ENCODE results near the gene CD300LF.

- TF ChIP-seq, protein P1, sequence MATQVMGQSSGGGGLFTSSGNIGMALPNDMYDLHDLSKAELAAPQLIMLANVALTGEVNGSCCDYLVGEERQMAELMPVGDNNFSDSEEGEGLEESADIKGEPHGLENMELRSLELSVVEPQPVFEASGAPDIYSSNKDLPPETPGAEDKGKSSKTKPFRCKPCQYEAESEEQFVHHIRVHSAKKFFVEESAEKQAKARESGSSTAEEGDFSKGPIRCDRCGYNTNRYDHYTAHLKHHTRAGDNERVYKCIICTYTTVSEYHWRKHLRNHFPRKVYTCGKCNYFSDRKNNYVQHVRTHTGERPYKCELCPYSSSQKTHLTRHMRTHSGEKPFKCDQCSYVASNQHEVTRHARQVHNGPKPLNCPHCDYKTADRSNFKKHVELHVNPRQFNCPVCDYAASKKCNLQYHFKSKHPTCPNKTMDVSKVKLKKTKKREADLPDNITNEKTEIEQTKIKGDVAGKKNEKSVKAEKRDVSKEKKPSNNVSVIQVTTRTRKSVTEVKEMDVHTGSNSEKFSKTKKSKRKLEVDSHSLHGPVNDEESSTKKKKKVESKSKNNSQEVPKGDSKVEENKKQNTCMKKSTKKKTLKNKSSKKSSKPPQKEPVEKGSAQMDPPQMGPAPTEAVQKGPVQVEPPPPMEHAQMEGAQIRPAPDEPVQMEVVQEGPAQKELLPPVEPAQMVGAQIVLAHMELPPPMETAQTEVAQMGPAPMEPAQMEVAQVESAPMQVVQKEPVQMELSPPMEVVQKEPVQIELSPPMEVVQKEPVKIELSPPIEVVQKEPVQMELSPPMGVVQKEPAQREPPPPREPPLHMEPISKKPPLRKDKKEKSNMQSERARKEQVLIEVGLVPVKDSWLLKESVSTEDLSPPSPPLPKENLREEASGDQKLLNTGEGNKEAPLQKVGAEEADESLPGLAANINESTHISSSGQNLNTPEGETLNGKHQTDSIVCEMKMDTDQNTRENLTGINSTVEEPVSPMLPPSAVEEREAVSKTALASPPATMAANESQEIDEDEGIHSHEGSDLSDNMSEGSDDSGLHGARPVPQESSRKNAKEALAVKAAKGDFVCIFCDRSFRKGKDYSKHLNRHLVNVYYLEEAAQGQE (IDR thresholded peaks at IDR 0.05; ENCODE audit: insufficient read depth in 1 of 2, low read depth in 2 of 2, low read length in 2 of 2) = no peak
- TF ChIP-seq POLR2AphosphoS5 (IDR thresholded peaks at IDR 0.05; ENCODE audit: low read depth, low read length) (no peak), TAF1 (IDR thresholded peaks at IDR 0.05; ENCODE audit: borderline replicate concordance, insufficient read depth, low read length) (no peak), SIN3A (IDR thresholded peaks at IDR 0.05; ENCODE audit: borderline replicate concordance, insufficient read depth, low read length) (no peak)
Measured at GRCh38 chr17:74738051-74738996, 25.6 kb upstream of the CD300LF start.
